GM20000 (cell line): Measurements from ENCODE around the gene SERINC5.

ENCODE experiments used
- DNase-seq: peaks from one replicate; pipeline ENCODE4 v3.0.0; 2012; ENCODE audit warnings: low spot score
- TF ChIP-seq, protein P1 (sequence below): IDR thresholded peaks from 2 replicates; pipeline ENCODE4 v1.5.1; 2012; ENCODE audit warnings: mild to moderate bottlenecking, control low read depth; ENCODE audit errors: extremely low read depth, missing control alignments

Gene SERINC5

DNA sequence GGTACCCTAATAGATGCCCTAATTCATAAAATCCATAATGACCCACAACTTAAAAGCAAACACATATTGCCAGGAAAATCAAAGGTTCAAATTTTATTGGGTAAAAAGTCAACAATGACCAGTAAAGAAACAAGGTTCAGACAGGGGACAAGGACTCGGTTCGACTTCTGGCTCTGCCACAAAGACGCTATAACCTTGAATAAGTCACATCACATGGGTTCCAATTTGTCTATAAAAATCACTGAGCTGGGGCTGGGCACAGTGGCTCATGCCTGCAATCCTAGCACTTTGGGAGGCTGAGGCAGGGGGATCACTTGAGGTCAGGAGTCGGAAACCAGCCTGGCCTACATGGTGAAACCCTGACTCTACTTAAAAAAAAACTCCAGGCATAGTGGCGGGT lies 80.5 kb downstream of the SERINC5 start:
- no peak for DNase-seq
- TF ChIP-seq, protein P1, sequence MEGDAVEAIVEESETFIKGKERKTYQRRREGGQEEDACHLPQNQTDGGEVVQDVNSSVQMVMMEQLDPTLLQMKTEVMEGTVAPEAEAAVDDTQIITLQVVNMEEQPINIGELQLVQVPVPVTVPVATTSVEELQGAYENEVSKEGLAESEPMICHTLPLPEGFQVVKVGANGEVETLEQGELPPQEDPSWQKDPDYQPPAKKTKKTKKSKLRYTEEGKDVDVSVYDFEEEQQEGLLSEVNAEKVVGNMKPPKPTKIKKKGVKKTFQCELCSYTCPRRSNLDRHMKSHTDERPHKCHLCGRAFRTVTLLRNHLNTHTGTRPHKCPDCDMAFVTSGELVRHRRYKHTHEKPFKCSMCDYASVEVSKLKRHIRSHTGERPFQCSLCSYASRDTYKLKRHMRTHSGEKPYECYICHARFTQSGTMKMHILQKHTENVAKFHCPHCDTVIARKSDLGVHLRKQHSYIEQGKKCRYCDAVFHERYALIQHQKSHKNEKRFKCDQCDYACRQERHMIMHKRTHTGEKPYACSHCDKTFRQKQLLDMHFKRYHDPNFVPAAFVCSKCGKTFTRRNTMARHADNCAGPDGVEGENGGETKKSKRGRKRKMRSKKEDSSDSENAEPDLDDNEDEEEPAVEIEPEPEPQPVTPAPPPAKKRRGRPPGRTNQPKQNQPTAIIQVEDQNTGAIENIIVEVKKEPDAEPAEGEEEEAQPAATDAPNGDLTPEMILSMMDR = no peak

DNA sequence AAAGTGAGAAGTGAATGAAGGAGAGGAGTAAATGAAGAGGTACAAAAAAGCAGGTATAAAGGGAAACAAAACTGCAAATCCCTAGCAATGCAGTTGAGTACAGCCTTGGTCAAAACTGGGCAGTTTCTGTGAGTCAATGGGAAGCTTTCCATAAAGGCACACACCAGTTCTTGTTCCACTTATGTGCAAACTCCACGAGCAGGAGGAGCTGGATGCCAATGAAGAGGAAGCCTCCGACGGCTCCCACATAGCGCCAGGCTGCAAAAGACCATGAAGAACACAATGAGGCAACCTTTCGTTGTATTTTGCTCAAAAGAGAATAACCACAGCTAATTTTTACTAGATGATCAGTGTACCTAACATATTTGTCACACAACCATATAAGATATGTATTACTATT lies 81.1 kb downstream of the SERINC5 start:
- no peak for DNase-seq
- TF ChIP-seq, protein P1 = no peak

DNA sequence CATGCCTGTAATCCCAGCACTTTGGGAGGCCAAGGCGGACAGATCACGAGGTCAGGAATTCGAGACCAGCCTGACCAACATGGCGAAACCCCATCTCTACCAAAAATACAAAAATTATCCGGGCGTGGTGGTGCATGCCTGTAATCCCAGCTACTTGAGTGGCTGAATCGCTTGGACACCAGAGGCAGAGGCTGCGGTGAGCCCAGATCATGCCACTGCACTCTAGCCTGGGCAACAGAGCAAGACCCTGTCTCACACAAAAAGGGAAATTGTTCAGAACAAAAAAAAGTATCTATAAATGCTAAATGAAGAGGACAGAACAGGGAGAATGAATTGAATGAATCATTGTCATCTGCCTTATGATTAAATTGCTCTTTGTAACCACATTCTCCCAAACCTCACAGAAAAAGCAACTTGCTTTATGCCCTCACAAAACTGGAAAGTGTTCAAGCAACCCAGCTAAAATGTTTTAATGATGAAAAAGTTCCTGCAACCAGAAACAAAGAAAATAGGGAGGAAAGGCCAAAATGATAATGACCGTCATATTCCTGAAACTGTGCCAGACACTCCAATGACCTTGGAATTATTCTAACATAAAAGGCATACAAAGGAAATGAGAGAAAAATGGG lies 83.7 kb downstream of the SERINC5 start:
- TF ChIP-seq, protein P1 = no peak
- no peak for DNase-seq

DNA sequence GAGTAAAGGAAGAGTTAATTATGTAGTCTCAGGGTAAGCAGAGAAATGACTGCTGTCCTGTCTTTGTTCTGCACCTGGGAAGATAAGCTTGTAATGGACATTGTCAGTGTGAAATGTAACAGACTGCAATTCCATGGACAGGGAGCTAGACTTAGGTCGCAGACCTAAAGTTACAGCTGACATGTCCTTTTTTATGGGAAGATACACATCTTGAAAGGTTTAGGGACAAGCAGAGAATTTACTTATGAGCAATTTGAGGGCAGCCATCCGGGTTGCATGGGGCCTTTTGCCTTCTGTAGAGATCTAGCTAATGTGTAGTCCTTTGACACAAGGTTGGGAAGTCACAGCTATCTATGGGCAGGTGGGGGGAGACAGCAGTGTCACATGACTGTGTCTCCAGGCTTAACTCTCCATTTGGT lies 85.7 kb downstream of the SERINC5 start:
- TF ChIP-seq, protein P1 = no peak
- DNase-seq = no peak

DNA sequence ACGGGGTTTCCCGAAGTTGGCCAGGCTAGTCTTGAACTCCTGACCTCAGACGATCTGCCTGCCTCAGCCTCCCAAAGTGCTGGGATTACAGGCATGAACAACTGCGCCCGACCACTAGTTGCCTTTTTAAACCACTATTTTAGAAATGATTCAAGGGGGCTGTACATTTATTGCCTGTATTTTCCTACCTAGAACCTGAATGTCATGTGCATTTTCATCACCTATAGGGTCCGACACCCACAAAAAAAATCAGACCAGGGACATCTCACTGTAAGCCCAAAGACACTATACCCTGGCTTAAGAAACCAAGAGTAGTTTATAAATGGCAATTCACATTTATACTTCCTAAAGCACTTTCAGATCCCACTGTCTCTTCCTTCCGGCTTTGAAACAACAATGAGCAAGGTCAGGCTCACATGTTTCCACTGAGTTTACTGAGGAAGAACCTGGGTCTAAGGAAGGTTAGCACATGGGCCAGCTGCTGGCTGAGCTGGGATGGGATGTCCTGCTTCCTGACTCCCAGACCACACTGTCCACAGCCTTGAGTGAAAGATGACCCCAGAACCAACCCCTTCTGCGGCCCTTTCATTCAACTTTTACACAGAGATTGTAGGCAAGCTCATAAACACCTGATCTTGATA lies 87.3 kb downstream of the SERINC5 start:
- no peak for DNase-seq
- TF ChIP-seq, protein P1 = no peak

DNA sequence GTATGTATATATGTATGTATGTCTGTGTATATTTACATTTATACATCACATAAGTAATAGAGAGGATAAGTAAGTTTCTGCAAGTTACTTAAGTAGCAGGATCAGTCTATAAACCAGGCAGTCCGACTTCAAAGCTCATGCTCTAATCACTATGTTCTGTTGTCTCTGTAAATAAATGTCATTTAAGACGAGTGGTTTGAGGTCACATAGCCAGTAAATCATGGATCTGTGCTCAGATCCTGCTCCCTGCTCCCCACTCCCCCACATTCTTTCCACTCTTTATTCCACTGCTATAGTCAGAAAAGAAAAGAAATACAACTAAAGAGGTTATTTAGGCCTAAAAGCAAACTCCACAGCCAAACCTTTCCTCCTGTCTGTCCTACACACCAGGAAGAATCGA lies 90.4 kb downstream of the SERINC5 start:
- TF ChIP-seq, protein P1 = no peak
- no peak for DNase-seq

DNA sequence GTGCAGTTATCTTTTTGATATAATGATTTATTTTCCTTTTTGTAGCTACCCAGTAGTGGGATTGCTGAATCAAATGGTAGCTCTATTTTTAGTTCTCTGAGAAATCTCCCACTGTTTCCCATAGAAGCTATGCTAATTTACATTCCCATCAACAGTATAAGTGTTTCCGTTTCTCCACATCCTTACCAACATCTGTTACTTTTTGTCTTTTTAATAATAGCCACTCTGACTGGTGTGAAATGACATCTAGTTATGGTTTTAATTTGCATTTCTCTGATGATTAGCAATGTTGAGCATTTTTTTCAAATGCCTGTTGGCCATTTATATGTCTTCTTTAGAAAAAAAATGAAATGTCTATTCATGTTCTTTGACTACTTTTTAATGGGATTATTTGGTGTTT lies 94.7 kb downstream of the SERINC5 start:
- TF ChIP-seq, protein P1 = no peak
- DNase-seq = no peak
